Epidermal melanocyte (primary cell): Measurements from ENCODE around the gene KIFAP3.

Experiments
- DNase-seq: peaks from one replicate; pipeline ENCODE4 v3.0.0; 2011; ENCODE audit warnings: low spot score; ENCODE audit not compliant: insufficient read length

The KIFAP3 gene

GRCh38 chr1:169989246-169989645, 85.2 kb downstream of the KIFAP3 start:
- DNase-seq = no peak

- DNase-seq = no peak
Observed at GRCh38 chr1:169985757-169986156, 88.7 kb downstream of the KIFAP3 start.

DNA sequence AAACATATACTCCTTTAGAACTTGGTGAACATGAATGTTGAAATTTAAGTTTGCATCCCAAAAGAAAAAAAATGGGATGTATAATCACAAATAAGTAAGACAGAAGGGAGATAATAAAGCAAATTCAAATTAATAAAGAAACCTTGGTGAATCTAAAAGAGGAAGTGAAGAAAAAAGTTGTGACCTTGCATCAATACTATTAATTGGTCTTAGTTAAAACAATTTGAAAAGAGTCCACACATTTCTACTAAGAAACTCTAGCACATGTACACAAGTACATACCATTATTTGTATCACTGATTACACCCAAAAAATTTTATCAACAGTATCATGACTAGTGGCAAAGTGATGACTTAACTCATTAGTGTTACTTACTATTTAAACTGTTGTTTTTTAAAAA, 100.4 kb downstream of the KIFAP3 start:
- DNase-seq = no peak

DNA sequence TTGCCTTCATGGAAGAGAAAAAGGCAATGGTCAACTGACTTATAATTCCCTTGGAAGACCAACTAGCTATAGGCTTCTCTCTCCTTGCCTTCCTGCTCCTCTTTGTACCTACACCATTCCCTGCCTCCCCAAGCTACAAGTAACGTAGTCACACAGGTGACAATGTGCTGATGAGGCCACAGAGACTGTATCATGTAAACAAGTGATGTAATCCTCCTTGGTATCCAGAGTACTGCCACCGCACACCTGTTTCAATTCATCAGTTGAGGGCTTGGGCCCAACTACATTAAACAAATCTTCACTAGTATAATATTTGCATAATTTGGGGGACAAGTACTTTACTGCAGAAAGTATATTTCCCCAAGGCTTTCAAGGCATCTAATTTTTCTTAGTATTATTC, 104.4 kb downstream of the KIFAP3 start:
- no peak for DNase-seq

- no peak for DNase-seq
Observed at GRCh38 chr1:169968174-169968573, 106.3 kb downstream of the KIFAP3 start.

DNA sequence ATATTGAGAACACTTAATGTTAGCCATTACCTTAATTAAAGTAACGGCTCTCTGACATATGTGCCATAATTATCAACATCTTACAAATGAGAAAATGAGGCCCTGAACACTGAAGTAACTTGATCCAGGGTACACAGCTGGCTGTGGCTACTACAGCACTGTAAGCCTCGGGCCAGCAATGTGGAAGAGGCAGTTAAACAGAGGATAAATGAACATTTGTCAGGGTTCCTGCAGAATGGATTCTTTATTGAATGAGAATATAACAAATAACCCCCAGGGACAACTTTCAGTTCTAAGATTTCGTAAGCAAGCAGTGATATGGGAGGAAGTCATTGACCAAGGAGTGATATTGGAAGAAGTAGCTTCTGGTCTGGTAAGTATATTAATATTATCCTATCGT, 110.3 kb downstream of the KIFAP3 start:
- DNase-seq = peak; percentile 14

DNA sequence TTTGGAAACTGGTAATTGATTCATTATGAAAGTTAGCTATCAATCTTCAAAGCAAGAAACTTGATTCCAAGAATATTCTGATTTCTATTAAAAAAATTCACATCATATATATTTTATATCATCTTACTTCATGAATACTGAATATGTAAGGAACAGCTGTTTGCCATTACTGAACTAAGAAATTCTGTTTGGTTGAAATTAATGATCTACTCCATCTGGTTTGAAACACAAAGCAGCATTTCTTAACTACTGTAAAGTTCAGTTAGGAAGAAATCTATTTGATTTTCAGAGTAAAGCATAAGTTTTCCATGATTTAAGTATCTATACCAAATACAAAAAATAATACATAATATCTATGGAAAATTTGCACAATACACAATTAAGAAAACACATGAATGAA, 114.8 kb downstream of the KIFAP3 start:
- no peak for DNase-seq

DNA sequence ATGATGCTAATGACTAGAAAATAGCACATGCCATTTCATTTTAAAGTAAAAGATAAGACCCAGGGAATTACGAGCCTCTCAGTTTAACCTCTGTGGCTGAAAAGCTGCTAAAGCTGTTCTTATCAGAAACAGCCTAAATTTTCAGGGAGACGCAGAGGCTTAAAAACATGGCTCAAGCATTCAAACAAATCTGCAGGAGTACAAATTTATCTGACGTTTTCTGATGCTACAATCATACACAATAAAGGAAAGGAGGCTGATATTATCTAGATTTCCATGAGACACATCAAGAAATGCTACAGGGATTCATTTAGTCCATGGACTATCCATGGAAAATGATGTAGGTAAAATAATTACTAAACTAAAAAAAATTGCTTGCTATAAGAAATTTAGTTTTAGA, 115.5 kb downstream of the KIFAP3 start:
- no peak for DNase-seq

- no peak for DNase-seq
Observed at GRCh38 chr1:169957884-169958283, 116.6 kb downstream of the KIFAP3 start.

DNA sequence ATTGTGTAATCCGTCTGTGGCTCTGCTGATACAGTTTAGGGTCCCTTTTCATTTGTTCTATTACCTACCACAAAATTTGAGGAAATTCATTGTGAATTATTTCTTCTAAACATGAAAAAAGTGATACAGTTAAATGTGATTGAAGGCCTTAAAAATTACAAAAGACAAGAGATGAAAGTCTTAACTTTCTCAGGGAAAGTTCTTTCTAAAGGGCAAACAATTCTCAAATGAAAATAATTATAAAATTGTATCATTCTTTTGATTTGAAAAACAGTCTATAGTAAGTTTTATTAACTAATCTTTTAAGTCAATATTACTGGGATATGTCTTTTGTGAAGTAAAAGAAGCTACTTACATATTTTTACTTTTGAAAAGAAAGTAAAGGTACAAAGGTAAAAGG, 123.4 kb downstream of the KIFAP3 start:
- no peak for DNase-seq

GRCh38 chr1:169949139-169949538, 125.4 kb downstream of the KIFAP3 start:
- peak; percentile 14 for DNase-seq

- no peak for DNase-seq
Observed at GRCh38 chr1:169946206-169946605, 128.3 kb downstream of the KIFAP3 start.

DNA sequence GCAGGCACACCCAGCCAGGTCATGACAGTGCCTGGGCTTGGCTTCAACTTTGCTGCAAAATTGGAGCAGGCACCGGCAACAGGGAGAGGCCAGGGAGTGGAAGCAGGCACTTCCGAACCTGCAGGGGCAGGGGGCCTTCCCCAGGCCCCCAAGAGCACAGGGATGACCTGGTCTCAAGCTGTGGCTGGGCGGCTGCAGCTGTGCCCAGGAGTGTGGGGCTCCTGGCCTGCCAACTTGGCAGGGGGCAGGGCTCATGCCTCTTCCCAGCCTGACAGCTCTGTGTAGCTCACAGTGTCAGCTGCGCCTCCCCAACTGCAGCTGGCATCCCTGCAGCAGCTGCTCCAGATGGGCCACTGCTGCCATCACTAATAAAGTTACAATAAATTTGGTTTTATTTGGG, 129.3 kb downstream of the KIFAP3 start:
- DNase-seq = no peak

GRCh38 chr1:169944621-169945020, 129.9 kb downstream of the KIFAP3 start:
- DNase-seq = no peak

DNA sequence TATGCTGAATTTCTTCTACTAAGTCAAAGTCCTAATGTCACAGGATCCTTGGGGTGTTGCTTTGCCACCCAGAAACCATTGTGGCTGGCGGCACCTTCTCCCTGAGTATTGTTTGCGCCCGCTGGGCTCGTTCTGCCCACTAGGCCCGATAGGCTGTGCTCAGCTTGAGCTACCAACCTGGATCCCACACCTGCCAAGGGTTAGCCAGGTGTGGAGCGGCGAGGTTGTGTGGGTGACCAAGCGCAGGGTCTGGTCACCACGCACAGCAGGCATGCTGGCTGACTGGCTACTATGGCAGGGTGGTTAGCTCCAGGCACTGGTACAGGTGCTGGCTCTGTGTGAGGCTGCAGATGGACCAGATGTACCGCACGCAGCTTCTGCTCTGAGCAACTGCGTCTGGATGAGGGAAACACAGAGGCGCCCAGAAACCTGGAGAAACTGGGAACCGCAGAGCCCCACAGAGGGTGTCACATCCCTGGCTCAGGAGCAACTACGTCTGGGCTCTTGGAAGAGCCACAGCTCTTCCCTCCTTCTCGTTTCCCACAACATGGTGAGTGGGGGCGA, 130.4 kb downstream of the KIFAP3 start:
- no peak for DNase-seq

GRCh38 chr1:169941982-169942830, 132.3 kb downstream of the KIFAP3 start:
- DNase-seq = no peak

DNA sequence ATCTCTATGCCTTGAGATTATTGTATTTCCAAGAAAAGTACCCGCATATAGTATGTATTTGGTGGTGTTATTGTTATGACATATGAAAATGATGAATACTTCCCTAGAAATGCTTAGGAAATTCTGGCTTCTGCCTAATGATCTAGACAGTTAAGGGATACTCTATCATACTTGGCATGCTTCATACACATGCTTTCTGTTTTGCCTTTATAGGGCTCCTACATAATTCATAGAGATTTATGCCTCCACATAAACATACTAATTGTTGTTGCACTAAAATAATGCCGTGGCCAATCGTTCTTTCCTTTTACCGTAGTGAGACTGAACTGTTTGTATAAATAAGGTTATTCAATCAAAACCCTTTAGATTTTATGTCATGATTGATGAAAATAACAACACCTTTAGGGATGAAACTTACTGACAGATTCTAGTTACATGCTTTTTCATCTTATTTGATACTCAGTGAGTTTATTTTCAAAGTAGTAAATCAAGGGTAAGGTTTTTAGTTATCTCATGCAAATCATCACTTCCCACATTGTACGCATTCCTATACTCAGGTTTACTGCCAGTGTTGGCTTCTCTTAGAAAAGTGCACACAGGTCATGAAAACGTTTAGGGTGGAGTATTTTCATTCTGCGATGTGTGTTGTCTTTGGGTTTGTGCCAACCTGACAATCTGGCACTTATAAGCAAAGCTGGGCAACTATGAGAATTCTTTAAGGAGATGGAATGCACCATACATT, 140.3 kb downstream of the KIFAP3 start:
- DNase-seq = no peak

GRCh38 chr1:169931795-169932231, 142.7 kb downstream of the KIFAP3 start:
- DNase-seq = no peak

DNA sequence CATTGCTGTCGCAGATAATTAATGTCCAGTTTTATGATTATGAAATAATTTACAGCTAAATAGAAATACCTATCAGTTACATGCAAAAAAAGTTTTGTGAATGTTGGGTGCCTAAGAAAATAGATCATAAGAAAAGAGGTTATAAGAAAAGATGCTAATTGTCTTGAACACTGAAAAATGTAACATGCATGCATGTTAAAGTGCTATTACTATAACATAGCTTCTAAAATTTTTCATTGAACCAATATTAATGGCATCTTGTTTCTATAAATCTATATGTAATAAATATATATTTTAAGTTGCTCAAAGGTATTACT, 145.3 kb downstream of the KIFAP3 start:
- DNase-seq = no peak

- no peak for DNase-seq
Observed at GRCh38 chr1:169928438-169929209, 145.9 kb downstream of the KIFAP3 start.
